Naive thymus-derived CD8-positive, alpha-beta T cell (primary cell): ENCODE data around the gene LAMB2. TPM values are rescaled to one million over a fixed set of nuclear protein-coding genes. Genes with fewer than 3 reads are reported as not detected.
A peak's percentile ranks its signal among the peaks of the same experiment; 100 is the strongest.

Source experiments
- ATAC-seq, 2 donors: fragments of 150-1000 bp; cut with Tn5 transposase in 1 of 2; sonication (Bioruptor Pico), chemical (Tn5 transposase) in 1 of 2; 1 replicate in 1 of 2; 2 replicates in 1 of 2; pipeline ENCODE4 v1.10.0; 2021; ENCODE audit warnings: mild to moderate bottlenecking in 2 of 2, moderate library complexity in 2 of 2
- POLR2A ChIA-PET: fragments of 350-600 bp; sonication (Branson Sonifier 250); formaldehyde crosslinking; loops from one replicate; lab custom pipeline; 2021; ENCODE audit warnings: antibody characterized with exemption; lab: Charles Lee
- DNase-seq, 10 donors: peaks; one replicate each; pipeline versions ENCODE4 v3.0.0 to v3.0.0-alpha.2; 2020 to 2022
- H3K27ac Mint-ChIP-seq, 10 donors: one replicate each; pipeline ENCODE4 v1.8.0; 2020 to 2022; ENCODE audit warnings: mild to moderate bottlenecking in 10 of 10, mixed read lengths in 10 of 10, moderate library complexity in 4 of 10, inconsistent platforms in 1 of 10
- H3K27me3 Mint-ChIP-seq, 5 donors: one replicate each; pipeline ENCODE4 v1.8.0; 2021 to 2022; ENCODE audit warnings: mixed read lengths in 5 of 5
- H3K36me3 Mint-ChIP-seq, 3 donors: one replicate each; pipeline ENCODE4 v1.8.0; 2020 to 2022; ENCODE audit warnings: mixed read lengths in 3 of 3, mild to moderate bottlenecking in 2 of 3, inconsistent platforms in 1 of 3
- H3K4me1 Mint-ChIP-seq, 4 donors: one replicate each; pipeline ENCODE4 v1.8.0; 2021 to 2022; ENCODE audit warnings: mixed read lengths in 4 of 4
- H3K4me3 Mint-ChIP-seq, 10 donors: one replicate each; pipeline ENCODE4 v1.8.0; 2020 to 2022; ENCODE audit warnings: mild to moderate bottlenecking in 10 of 10, mixed read lengths in 10 of 10, moderate library complexity in 6 of 10, inconsistent platforms in 1 of 10
- H3K9me3 Mint-ChIP-seq, 9 donors: one replicate each; pipeline ENCODE4 v1.8.0; 2020 to 2022; ENCODE audit warnings: mixed read lengths in 9 of 9, mild to moderate bottlenecking in 3 of 9, inconsistent platforms in 1 of 9, moderate library complexity in 1 of 9
- polyA plus RNA-seq, 3 donors: library from polyadenylated mRNA; unstranded; fragments of 300-500 nt; fragmentation: Illumina TruSeq; gene quantifications; one replicate each; pipeline ENCODE4 v1.2.3, GENCODE V29; 2021
- total RNA-seq, 8 experiments: library from RNA in 2 of 8; stranded (reverse) in 2 of 8; gene quantifications; one replicate each; pipeline ENCODE4 v1.2.3 and lab custom pipeline; 2021 to 2026

LAMB2 gene
- total RNA-seq (1 to 10 TPM; 1.0 to 1.2 TPM), polyA plus RNA-seq (not detected), total RNA-seq (lab: John Stamatoyannopoulos, UW) (0 to 0.95 (median 0.15) reads per million in 6 experiments)

DNA sequence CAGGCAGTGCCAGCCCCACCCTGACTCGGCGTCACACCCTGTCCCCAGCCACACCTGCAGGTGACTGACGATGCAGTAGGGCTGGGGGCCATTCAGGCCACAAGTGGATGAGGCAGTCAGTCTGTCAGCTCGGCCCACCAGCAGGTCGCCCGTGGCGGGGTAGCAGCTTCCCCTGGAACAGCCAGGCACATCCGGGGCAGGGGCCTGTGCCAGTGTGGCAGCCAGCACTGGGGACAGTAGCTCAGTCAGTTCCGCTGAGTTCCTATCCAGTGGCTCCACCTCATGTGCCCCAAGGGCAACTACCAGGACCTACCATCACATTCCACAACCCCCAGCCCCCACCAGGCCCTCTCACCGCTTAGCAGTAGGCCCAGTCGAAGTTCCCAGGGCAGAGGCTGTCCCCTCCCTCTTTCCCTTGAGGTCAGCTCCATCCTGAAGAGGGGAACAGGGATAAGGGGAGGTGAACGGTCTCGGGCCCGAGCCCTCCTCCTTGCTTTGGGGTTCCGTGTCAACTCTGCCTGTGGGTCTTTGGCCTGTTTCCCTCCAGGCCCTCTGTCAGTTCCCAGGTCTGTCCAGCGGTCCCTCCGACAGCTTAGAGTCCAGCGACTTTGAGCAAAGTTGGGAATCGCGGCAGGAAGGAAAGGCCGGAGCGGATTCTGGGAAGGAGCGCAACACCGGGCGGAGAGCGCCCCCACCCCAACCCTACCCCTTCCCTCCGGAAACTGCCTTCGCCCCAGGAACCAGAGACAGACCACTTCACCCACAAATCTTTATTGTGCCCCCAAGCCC, at the start of gene LAMB2:
Gene LAMB2, minus strand, starts transcription at position 614 of the 789 bp plus-strand sequence. Its CDS starts 183 bp downstream, at position 431.
- H3K9me3 Mint-ChIP-seq: no peaks in the 10 kb centered on the region
- ATAC-seq: peak; percentile 30 to 33
- POLR2A ChIA-PET: interaction anchor here (1.0 kb wide), 1 partner anchor 11 kb away, joined by 4 read pairs; the partner anchor contains the start of gene USP19
- peak in 1 of 10 donors; percentile 4 for DNase-seq
- no peaks in the 10 kb centered on the region for H3K36me3 Mint-ChIP-seq
- H3K27me3 Mint-ChIP-seq: peaks cover 3 to 43% (median 23%) of the 10 kb centered on the region in 5 donors
- H3K27ac Mint-ChIP-seq: peak within 1 kb of the TSS in 4 of 10 donors; percentile 14 to 71 (median 40)
- H3K4me3 Mint-ChIP-seq: peak within 1 kb of the TSS in 6 of 10 donors; percentile 36 to 50 (median 42)
- H3K4me1 Mint-ChIP-seq: peaks cover 2 to 9% (median 8%) of the 10 kb centered on the region in 4 donors

DNA sequence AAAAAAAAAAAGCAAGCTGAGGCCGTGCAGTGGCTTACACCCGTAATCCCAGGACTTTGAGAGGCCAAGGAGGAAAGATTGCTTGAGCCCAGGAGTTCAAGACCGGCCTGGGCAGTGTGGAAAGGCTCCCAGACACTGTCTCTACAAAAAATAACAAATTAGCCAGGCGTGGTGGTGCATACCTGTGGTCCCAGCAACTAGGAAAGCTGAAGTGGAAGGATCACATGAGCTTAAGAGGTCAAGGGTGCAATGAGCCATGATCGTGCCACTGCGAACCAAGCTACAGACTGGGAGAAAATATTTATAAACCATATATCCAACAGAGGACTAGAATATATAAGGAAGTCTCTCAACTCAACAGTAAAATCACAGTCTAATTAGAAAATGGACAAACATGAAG, 48.5 kb upstream of the LAMB2 start:
- H3K36me3 Mint-ChIP-seq: no peaks in the 10 kb centered on the region
- H3K27ac Mint-ChIP-seq: no peak overlapping the region
- peak overlapping the region in 1 of 10 donors; percentile 38 for H3K4me3 Mint-ChIP-seq
- H3K4me1 Mint-ChIP-seq: peaks cover 0 to 1% (median 0%) of the 10 kb centered on the region in 4 donors
- POLR2A ChIA-PET: interaction anchor here (0.7 kb wide), 1 partner anchor 77 kb away, joined by 4 read pairs; no protein-coding TSS in a partner anchor
- no peaks in the 10 kb centered on the region for H3K9me3 Mint-ChIP-seq
- ATAC-seq (no peak), DNase-seq (no peak)
- peaks cover 4 to 14% (median 10%) of the 10 kb centered on the region in 5 donors for H3K27me3 Mint-ChIP-seq

DNA sequence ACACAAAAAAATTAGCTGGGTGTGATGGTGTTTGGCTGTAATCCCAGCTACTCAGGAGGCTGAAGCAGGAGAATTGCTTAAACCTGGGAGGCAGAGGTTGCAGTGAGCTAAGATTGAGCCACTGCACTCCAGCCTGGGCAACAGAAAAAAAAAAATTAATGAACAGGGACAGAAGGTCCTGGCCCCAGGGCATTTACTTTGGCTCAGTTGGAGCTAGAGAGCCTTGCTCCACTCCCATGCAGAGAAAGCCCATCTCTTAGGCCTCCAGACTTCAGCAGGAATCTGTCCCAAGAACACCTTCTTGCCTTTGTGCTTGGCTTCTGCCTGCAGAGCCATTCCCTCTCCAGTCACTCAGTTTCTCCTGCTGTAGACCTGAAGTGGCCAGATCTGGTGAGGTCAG, 47.3 kb upstream of the LAMB2 start:
- Mint-ChIP-seq H3K36me3 (no peaks in the 10 kb centered on the region), H3K9me3 (no peaks in the 10 kb centered on the region), H3K27me3 (peaks cover 4 to 14% (median 10%) of the 10 kb centered on the region in 5 donors), H3K27ac (no peak overlapping the region), H3K4me3 (no peak overlapping the region), H3K4me1 (peaks cover 0 to 1% (median 0%) of the 10 kb centered on the region in 4 donors)
- no peak for ATAC-seq
- POLR2A ChIA-PET: interaction anchor here (0.6 kb wide), 1 partner anchor 16 kb away, joined by 6 read pairs; no protein-coding TSS in a partner anchor
- no peak for DNase-seq

DNA sequence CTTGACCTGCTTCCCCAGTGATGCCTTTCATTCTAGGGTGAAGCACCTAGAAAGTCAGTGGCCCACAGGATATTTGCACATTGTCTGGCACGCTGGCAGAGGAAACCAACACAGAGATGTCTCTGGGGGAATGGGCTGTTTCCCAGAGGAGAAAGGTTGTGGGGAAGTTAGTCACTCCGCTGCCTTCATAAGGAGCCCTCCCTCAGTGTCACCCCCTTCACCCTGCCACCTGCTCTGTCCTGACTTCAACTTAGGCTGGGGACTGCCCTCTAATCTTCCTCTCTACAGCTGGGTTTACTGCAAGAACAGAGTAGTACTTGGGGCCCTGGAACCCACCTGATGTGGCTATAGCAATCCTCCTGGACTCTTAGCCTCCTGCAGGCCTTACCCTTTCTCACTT, 44.2 kb upstream of the LAMB2 start:
- DNase-seq (no peak), ATAC-seq (no peak)
- H3K27ac Mint-ChIP-seq: peak overlapping the region in 1 of 10 donors; percentile 60
- H3K9me3 Mint-ChIP-seq: no peaks in the 10 kb centered on the region
- H3K36me3 Mint-ChIP-seq: no peaks in the 10 kb centered on the region
- H3K4me1 Mint-ChIP-seq: peaks cover 3 to 11% (median 7%) of the 10 kb centered on the region in 4 donors
- H3K27me3 Mint-ChIP-seq: peaks cover 4 to 14% (median 10%) of the 10 kb centered on the region in 5 donors
- no peak overlapping the region for H3K4me3 Mint-ChIP-seq
- POLR2A ChIA-PET: interaction anchor here (0.7 kb wide), 1 partner anchor 9 kb away, joined by 3 read pairs; no protein-coding TSS in a partner anchor

DNA sequence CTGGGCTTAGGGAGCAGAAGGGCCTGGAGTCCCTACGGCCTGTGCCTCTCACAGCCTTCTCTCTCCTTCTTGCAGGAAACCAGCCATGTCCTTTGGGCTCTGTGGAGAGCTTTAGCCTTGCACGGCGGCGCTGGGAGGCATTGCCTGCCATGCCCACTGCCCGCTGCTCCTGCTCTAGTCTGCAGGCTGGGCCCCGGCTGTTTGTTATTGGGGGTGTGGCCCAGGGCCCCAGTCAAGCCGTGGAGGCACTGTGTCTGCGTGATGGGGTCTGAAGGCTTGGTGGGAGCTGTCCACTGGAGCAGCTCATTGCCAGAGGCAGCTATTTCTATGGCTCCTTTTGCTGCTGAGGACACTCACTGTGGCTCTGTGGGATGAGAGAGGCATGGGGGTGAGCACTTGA, 42.7 kb upstream of the LAMB2 start:
- H3K4me1 Mint-ChIP-seq: peaks cover 10 to 23% (median 18%) of the 10 kb centered on the region in 4 donors
- POLR2A ChIA-PET: no interaction called here
- DNase-seq: no peak
- H3K27me3 Mint-ChIP-seq: peaks cover 4 to 14% (median 10%) of the 10 kb centered on the region in 5 donors
- no peaks in the 10 kb centered on the region for H3K36me3 Mint-ChIP-seq
- no peak overlapping the region for H3K4me3 Mint-ChIP-seq
- no peaks in the 10 kb centered on the region for H3K9me3 Mint-ChIP-seq
- no peak for ATAC-seq
- H3K27ac Mint-ChIP-seq: peak overlapping the region in 2 of 10 donors; percentile 37 to 70

DNA sequence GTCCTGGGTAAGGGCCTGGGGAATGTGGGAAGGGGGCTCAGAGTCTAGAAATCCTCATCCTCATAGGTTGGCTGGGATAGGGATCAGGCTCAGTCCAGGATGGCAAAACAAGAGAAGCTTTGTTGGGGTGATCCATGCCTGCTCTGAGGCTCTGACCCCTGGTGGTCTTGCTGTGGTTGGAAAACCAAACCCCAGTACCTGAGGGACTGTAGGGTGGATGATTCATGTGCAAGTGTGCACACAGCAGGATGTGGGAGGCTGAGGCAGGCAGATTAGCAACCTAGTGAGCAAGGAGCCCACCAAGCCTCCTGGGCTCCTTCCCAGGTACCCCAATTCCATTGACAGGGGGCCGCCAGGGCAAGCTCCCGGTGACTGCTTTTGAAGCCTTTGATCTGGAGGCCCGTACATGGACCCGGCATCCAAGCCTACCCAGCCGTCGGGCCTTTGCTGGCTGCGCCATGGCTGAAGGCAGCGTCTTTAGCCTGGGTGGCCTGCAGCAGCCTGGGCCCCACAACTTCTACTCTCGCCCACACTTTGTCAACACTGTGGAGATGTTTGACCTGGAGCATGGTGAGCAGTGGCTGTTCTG, 41.6 kb upstream of the LAMB2 start:
- peak overlapping the region in 2 of 10 donors; percentile 48 to 73 for H3K27ac Mint-ChIP-seq
- H3K4me3 Mint-ChIP-seq: peak overlapping the region in 1 of 10 donors; percentile 14
- peaks cover 4 to 9% (median 8%) of the 10 kb centered on the region in 5 donors for H3K27me3 Mint-ChIP-seq
- H3K4me1 Mint-ChIP-seq: peaks cover 14 to 31% (median 26%) of the 10 kb centered on the region in 4 donors
- no peak for DNase-seq
- no peaks in the 10 kb centered on the region for H3K36me3 Mint-ChIP-seq
- ATAC-seq: no peak
- POLR2A ChIA-PET: no interaction called here
- no peaks in the 10 kb centered on the region for H3K9me3 Mint-ChIP-seq

DNA sequence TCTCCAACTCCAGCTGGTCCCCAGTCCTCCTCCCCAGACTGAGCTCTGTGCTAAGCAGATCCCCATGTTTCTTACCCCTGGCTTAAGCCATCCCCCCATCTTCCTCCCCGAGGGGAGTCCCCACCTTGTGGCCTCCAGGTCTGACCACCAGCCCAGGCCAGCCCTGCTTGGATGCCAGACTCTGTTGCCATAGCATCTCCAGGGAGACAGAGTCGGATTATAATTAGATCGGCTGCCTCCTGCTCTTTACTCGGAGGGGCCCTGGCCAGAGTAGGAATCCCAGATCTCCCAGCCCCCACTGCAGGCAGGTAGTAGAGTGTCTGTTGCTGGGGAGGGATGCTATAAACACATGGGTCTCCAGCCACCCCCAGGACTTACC, 40.9 kb upstream of the LAMB2 start:
- Mint-ChIP-seq H3K9me3 (no peaks in the 10 kb centered on the region), H3K36me3 (no peaks in the 10 kb centered on the region), H3K27ac (peak overlapping the region in 2 of 10 donors; percentile 18 to 48), H3K4me1 (peaks cover 14 to 32% (median 26%) of the 10 kb centered on the region in 4 donors), H3K4me3 (peak overlapping the region in 3 of 10 donors; percentile 14 to 60 (median 16)), H3K27me3 (peaks cover 0 to 2% (median under 1%) of the 10 kb centered on the region in 5 donors)
- ATAC-seq (no peak), DNase-seq (no peak)
- POLR2A ChIA-PET: no interaction called here

DNA sequence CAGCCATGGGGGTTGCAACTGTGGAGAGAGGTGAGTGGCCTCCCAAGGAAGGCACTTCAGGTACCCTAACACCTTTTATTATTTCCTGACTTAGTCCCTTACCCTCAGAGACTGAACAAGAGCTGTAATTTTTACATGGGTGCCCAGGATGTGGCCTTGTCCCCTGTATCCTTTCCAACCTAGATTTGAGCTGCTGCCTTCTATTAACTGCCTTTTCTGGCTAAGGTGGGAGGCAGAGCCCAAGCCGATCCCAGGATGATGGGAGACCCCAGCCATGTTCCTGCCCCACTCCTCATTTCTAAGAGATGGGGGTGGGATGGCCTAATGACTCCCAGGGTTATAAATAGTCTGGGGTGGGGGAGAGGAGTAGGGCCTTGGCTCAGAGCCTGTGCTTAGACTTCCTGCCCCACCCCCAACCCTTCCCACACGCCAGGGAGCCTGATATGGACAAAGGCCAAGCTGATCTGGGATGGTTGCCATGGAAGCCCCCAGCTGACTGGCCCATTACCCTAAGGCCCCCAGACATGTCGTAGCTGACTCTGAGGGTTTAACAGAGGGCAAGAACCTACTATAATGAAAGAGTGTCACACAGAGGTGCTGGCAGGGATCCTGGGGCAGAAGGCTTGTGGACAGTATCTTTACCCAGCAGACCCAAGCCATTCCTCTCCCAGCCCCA, 40.4 kb upstream of the LAMB2 start:
- POLR2A ChIA-PET: no interaction called here
- peaks cover 14 to 32% (median 26%) of the 10 kb centered on the region in 4 donors for H3K4me1 Mint-ChIP-seq
- H3K4me3 Mint-ChIP-seq: no peak overlapping the region
- no peak for ATAC-seq
- no peaks in the 10 kb centered on the region for H3K27me3 Mint-ChIP-seq
- H3K9me3 Mint-ChIP-seq: no peaks in the 10 kb centered on the region
- no peaks in the 10 kb centered on the region for H3K36me3 Mint-ChIP-seq
- H3K27ac Mint-ChIP-seq: peak overlapping the region in 1 of 10 donors; percentile 18
- peak in 1 of 10 donors; percentile 46 for DNase-seq

DNA sequence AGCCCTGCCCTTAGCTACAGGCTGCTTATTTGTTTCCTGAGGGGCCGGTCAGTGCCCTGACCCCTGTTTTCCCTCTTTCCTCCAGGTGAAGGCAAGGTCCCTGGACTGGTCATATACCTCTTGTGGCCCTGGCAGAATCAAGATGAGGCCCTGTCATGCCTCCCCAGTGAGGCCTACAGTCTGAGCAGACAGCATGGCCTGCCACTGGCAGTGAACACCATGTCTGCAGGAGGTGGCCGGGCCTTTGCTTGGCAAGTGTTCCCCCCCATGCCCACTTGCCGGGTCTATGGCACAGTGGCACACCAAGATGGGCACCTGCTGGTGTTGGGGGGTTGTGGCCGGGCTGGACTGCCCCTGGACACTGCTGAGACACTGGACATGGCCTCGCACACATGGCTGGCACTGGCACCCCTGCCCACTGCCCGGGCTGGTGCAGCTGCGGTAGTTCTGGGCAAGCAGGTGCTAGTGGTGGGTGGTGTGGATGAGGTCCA, 39.7 kb upstream of the LAMB2 start:
- H3K27ac Mint-ChIP-seq: peak overlapping the region in 5 of 10 donors; percentile 4 to 80 (median 55)
- H3K4me3 Mint-ChIP-seq: peak overlapping the region; percentile 6 to 93 (median 69)
- no peaks in the 10 kb centered on the region for H3K27me3 Mint-ChIP-seq
- POLR2A ChIA-PET: interaction anchor here (2.2 kb wide), 1 partner anchor 79 kb away, joined by 9 read pairs; the partner anchor contains the start of gene QRICH1
- H3K36me3 Mint-ChIP-seq: no peaks in the 10 kb centered on the region
- ATAC-seq (no peak), DNase-seq (peak in 1 of 10 donors; percentile 63)
- peaks cover 14 to 32% (median 26%) of the 10 kb centered on the region in 4 donors for H3K4me1 Mint-ChIP-seq
- H3K9me3 Mint-ChIP-seq: no peaks in the 10 kb centered on the region

DNA sequence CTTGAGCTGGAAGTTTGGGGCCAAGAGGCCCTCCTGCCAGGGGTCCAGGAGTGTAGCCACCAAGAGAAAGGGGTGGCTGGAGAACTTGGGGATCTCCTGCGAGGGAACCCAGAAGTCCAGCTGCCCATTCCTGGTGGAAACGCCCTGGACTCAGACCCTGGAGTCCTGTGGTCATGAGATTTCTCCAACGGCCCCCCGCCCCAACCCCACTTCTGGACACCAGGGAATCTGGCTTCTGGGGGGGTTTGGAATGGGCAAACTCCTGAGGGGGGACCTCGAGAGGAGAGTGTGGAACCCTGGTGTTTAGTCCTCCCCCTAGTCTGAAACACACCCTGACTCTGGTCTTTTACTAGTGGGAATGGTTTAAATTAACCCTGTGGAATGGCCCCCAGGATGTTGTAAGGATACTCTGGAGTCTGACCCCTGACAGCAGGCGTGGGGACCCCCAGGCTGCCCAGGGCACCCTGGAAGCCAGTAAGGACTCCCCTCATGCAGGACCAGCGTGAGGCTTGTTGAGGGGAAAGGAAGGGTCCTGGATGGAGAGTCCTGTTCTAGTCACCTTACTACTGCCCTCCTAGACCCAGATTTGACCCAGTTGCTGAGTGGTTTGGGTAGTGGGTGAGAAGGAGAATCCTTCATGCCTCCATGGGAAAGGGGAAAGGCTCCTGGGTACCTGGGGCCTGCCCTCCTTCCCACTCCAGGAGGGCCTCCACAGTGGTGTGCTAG, 39.1 kb upstream of the LAMB2 start:
- Mint-ChIP-seq H3K9me3 (no peaks in the 10 kb centered on the region), H3K4me3 (peak overlapping the region; percentile 69 to 93 (median 84)), H3K27me3 (no peaks in the 10 kb centered on the region), H3K36me3 (no peaks in the 10 kb centered on the region), H3K4me1 (peaks cover 14 to 32% (median 26%) of the 10 kb centered on the region in 4 donors), H3K27ac (peak overlapping the region in 6 of 10 donors; percentile 69 to 87 (median 80))
- POLR2A ChIA-PET: interaction anchor here (1.2 to 2.4 kb wide), 5 partner anchors 78 to 298 kb away, joined by 3 to 9 read pairs (median 4); partner anchors contain the start of genes DAG1, NDUFAF3, QRICH1 and USP4
- DNase-seq (peak in 1 of 10 donors; percentile 61), ATAC-seq (no peak)

DNA sequence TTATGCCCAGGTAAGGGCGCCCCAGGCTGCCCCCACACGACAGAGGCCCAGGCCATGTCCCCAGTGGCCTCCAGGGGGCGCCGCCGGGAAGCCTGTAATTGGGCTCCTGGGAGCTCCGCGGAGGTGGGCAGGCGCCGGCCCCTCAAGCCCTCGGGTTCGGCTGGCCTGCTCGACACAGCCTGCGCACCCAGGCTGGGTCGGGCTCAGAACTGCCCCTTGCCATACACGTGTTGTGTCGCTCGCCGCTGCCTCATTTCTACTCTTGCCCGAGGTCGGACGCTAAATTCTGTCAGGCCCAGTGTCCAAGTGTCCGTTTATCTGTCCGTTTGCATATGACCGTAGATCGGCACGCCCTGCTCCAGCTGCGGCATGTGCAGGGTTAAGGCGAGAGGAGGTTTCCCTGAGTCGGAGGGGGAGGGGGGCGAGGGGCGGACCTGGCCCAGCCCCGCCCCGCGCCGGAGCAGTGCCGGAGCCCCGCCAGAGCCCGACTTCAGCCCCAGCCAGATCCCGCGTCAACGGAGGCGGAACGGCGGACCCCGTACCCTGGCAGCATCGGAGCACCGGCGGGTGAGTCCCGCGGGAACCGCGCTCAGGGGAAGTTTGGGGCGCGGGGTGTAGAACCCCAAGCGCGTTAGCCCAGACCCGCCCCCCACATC, 38.4 kb upstream of the LAMB2 start, which contains the start of gene KLHDC8B:
Gene KLHDC8B, plus strand, starts transcription at position 480 of the 656 bp plus-strand sequence. CDS start 1,172 bp downstream, outside the sequence.
- Mint-ChIP-seq H3K4me1 (peaks cover 14 to 37% (median 29%) of the 10 kb centered on the region in 4 donors), H3K36me3 (no peaks in the 10 kb centered on the region), H3K4me3 (peak within 1 kb of the TSS; percentile 79 to 94 (median 86)), H3K27me3 (no peaks in the 10 kb centered on the region), H3K9me3 (no peaks in the 10 kb centered on the region), H3K27ac (peak within 1 kb of the TSS; percentile 56 to 92 (median 88))
- DNase-seq (peak; percentile 70 to 90 (median 84)), ATAC-seq (peak; percentile 84 to 85)
- POLR2A ChIA-PET: interaction anchor here (0.6 to 2.4 kb wide), 10 partner anchors 10 to 298 kb away, joined by 3 to 9 read pairs (median 4); partner anchors contain the start of genes DAG1, NDUFAF3, QRICH1 and USP4
